D341Med (cell line): ENCODE results near the gene RIT2.

ENCODE experiments used
- DNase-seq: peaks from one replicate; pipeline ENCODE4 v3.0.0; 2012; ENCODE audit warnings: low spot score

RIT2 gene

GRCh38 chr18:43115076-43115921 lies at the start of gene RIT2:
TSS of gene RIT2 (minus strand) at chr18:43115685.
- DNase-seq, result no peak

GRCh38 chr18:43161528-43161927 lies 46.0 kb upstream of the RIT2 start:
- DNase-seq, result no peak

GRCh38 chr18:43160509-43160908 lies 45.0 kb upstream of the RIT2 start:
- no peak for DNase-seq

- no peak for DNase-seq
Measured at GRCh38 chr18:43159926-43160325, 44.4 kb upstream of the RIT2 start.

GRCh38 chr18:43159086-43159770 lies 43.7 kb upstream of the RIT2 start:
- no peak for DNase-seq

GRCh38 chr18:43158381-43158780 lies 42.9 kb upstream of the RIT2 start:
- no peak for DNase-seq

- no peak for DNase-seq
Measured at GRCh38 chr18:43155842-43156241, 40.4 kb upstream of the RIT2 start.

GRCh38 chr18:43148231-43148630 lies 32.7 kb upstream of the RIT2 start:
- DNase-seq, result no peak

- no peak for DNase-seq
Measured at GRCh38 chr18:43141208-43141607, 25.7 kb upstream of the RIT2 start.

GRCh38 chr18:43139288-43139946 lies 23.9 kb upstream of the RIT2 start:
- DNase-seq, result no peak

GRCh38 chr18:43134876-43135275 lies 19.4 kb upstream of the RIT2 start:
- DNase-seq, result no peak

GRCh38 chr18:43130716-43131260 lies 15.3 kb upstream of the RIT2 start:
- DNase-seq, result no peak

- DNase-seq, result no peak
Measured at GRCh38 chr18:43129946-43130524, 14.6 kb upstream of the RIT2 start.

GRCh38 chr18:43125471-43125870 lies 10.0 kb upstream of the RIT2 start:
- DNase-seq, result no peak

- DNase-seq, result no peak
Measured at GRCh38 chr18:43122955-43123354, 7.5 kb upstream of the RIT2 start.

- DNase-seq, result no peak
Measured at GRCh38 chr18:43116699-43117294, 1.3 kb upstream of the RIT2 start.

- no peak for DNase-seq
Measured at GRCh38 chr18:43113220-43113895, 2.1 kb downstream of the RIT2 start.

- no peak for DNase-seq
Measured at GRCh38 chr18:43108882-43109281, 6.6 kb downstream of the RIT2 start.

GRCh38 chr18:43108469-43108868 lies 7.0 kb downstream of the RIT2 start:
- no peak for DNase-seq

GRCh38 chr18:43093646-43094045 lies 21.8 kb downstream of the RIT2 start:
- DNase-seq, result no peak

- DNase-seq, result no peak
Measured at GRCh38 chr18:43092539-43092938, 22.9 kb downstream of the RIT2 start.
